Measurements from ENCODE around the gene SCGB2B2. TPM values are rescaled to one million over a fixed set of nuclear protein-coding genes. Genes with fewer than 3 reads are reported as not detected.
A peak's percentile ranks its signal among the peaks of the same experiment; 100 is the strongest.
"Not testable (repeated sequence)": the region's sequence is repeated elsewhere in the genome, so short reads cannot be mapped to it uniquely, and the experiment has no call there.

The SCGB2B2 gene, protein sequence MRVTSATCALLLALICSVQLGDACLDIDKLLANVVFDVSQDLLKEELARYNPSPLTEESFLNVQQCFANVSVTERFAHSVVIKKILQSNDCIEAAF
- not detected for polyA plus RNA-seq (2013, experiment 1 of 2; ENCODE audit: insufficient read length)
- 0.16 TPM for polyA plus RNA-seq (2013, experiment 2 of 2; ENCODE audit: insufficient read length)

DNA sequence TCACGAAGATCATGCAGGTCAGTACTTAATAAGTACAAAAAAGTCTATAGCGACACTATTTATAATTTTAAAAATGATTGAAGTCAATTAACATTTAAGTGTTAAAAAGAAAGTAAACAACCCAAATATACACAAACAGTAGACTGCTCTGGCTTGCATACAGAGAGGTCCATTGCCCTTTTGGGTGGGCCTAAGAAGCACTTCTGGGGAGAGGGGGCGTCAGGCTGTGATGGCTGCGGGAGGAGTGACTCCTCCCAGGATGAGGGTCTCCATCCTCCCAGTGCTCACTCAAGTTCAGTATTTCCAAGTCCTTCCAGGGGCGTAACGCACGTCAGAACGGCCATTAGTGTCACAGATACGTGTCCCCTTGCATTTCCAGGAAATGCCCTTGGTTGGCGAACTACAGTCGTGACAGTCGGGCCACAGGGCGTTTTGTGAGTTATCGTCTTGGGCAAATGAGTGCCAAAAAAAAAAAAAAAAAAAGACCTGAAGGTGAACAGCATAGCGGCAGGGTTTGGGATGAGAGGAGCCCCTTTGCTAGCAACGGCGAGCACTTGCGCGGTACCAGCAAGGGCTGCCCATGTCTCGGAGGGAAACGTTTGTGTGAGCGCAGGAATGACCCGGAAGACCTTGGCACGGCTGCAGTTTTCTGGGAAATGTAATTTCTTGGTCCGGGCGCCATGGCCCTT is at the start of gene SCGB2B2:
Gene SCGB2B2, minus strand, starts transcription at position 463 of the 689 bp plus-strand sequence. CDS start 82,596 bp downstream, outside the sequence.
- peak; percentile 90 for DNase-seq

DNA sequence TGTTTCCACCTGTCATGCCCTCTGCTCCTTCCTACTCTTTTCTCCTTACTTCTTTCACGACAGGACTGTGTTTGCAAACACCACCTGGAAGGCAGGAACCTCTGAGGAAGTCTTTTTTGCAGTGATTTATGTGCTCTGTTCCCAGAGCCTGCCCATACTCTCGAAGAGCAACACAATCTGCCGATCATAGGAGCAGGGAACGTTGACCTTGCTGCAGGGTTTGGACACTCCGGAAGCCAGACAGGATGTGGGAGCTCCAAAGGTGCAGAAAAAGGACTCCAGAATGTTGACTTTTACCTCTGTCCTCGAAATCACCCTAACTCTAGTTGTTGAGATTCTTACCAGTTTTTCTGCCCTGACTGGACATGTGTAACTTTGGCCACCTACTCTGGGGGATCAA is 48.4 kb upstream of the SCGB2B2 start:
- DNase-seq = no peak

DNA sequence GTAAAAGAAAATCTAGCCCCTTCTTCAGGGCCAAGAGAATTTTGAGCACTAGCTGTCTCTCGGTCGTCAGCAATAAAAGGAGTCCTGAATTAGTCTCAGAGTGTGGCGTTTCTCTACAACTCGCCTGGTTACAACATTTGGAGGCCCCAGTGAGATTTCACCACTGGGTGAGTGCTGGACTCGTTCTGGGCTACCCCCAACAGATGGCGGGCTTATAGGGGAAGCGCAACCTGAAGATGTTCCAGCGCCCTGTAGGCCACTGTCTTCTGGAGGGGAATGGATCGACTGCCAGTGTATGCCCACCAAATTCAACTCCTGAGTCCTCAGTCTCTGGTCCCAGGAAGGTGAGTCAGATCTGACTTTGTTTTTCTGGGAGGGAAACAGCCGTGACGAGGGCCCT is 45.4 kb upstream of the SCGB2B2 start:
- no peak for DNase-seq

DNA sequence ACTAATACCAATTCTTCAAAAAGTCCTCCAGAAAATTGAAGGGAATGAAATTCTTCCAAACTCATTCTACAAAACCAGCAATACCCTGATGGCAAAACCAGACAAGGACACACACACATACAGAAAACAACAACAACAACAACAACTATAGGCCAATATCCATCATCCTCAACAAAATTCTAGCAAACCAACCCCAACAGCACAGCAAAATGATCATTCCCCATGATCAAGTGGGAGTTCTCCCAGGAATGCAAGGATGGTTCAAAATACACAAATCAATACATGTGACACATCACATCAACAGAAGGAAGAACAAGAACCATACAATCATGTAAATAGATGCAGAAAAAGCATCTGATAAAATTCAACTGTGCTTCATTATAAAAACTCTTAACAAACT is 38.4 kb upstream of the SCGB2B2 start:
- no peak for DNase-seq

DNA sequence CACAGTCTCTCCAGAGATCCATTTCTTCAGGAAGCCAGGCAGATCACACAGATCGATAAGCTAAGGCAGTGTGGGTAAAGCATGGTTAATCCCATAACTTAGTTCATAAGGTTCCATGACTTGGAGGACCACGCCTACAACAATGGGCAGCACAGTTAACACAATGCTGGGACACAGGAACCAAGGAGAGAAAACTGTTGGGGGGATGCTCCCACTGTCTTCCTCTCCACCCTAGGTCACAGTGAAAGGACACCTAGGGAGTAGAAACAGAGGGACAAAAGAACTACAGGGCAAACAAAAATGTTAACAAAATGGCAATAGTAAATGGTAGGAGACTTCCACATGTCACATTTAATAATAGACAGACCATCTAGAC is 36.3 kb upstream of the SCGB2B2 start:
- no peak for DNase-seq

DNA sequence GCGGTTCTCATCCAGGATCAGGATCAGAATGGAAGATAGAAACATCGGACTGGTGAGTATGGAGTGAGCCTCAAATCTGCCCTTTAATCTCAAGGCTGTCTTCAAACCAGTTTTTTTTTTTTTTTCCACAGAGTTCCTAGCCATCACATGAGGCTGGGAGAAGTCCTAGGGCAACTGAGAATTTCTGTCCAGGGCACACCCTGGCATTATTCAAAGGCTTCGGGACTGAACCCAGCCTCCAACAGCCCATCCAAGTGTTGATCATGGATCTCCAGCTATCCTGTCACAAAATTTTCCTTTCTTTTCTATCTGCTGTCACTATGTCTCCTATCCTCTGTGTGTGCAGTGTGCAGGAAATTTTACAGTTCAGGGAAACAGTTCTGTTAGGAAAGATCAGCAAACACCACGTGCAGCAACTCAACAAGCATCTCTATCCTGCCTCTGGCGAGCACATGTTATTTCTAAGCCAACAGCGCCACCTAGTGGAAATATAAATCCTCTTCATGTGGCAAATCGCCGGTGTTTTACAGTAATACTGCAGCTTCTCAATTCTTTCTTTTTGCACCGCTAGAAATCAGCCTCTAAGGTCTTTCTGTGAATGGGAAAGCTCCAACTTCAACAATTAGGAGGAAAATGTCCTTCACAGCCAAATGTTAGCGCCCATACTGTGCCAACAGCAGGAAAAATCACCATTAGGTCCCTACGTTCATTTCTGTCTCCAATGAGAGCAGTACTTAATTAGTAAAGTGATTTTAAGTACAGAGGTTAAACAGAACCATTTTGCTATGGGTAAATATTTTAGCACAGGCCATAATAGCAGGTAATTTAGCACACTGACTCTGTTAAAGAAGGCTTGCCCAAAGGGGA is 35.7 kb upstream of the SCGB2B2 start:
- DNase-seq = peak; percentile 73

DNA sequence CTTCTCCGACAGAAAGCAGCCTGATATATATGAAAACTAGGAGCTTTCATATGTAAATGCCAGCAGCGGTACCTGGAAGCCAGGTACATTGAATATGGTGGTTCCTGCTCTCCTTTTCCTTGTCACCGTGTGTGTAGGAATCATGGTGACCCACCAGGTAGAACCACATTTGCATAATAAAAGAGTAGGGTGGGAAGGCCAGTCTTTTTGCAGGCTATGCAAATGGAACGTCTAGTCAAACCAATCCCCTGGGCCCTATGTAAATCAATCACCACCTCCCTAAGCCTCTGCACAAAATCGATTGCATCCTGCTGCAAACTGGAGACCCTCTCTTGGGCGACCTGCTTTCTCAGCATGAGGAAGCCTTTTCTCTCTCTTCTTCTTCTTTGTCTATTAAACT is 34.9 kb upstream of the SCGB2B2 start:
- DNase-seq = no peak

DNA sequence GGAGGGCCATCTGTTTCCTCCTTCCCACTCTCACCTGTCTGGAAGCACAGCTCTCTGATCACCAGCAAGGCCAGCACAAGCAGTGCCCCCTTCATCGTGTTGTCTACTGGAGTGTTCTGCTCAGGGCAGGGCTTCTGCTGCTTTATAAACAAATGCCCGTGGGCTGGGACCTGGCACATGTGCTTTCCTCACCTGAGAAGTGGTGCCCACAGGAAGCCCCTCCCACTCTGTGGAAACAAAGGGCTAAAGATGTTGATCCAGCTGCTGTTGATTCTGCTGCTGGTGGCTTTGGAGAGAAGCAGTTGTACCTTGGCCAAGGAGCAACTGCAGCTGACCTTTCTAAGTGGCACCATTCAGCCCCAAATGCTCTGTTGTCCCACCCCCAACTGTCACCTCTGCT is 30.7 kb upstream of the SCGB2B2 start:
- DNase-seq = no peak

DNA sequence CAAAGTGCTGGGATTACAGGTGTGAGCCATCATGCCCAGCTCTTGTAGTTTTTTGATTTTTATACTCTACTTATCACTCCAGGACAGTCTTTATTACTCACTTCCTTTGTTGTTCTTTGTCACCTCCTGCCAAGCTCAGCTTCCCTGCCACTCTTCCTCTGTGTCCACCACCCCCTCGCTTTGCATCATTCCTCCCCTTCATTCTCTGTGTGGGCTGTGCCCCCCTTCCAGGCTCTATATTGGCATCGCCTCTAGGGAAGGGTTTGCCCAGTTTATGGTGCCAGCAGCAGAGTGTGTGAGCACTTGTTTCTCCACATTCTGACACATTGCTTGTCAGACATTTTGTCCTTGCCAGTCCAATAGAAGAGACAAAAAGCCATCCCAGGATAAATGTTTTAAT is 15.6 kb upstream of the SCGB2B2 start:
- DNase-seq = no peak

DNA sequence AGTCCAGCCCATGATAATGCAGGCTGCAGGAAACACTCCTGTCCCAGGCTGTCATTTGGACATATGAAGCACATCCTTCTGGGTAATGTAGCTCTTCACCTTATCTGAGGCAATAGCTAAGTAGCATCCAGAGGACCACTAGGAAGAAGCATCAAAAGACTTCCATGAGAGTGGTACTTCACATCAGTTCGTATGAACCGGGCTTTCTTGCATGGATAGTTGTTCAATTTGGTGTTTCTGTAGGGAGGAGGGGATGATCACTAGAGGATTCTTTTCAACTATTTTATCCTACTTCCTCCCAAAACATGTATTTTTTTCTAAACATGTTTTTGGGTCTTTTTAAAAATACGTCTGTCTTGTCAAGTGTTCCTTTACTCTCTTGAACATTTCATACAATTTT is 13.4 kb upstream of the SCGB2B2 start:
- no peak for DNase-seq

DNA sequence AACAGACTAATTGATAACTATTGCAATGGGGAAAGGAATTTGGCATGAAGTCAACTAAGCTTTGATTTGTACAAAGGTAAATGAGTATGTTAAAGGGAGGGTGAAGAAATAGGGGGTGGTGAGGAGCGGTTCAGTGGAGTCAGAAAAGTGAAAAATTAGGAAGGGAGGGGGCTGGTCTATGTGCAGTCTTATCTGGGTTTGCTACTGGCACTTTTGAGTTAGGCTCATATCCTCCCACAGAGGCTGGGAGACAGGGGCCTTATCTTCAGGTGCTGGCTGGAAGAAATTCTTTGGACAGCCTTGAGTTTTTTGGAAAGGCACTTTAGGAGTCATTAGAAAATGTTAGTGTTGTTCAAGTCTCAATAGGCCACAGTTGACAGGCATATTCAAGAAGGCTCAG is 11.6 kb upstream of the SCGB2B2 start:
- DNase-seq = no peak

DNA sequence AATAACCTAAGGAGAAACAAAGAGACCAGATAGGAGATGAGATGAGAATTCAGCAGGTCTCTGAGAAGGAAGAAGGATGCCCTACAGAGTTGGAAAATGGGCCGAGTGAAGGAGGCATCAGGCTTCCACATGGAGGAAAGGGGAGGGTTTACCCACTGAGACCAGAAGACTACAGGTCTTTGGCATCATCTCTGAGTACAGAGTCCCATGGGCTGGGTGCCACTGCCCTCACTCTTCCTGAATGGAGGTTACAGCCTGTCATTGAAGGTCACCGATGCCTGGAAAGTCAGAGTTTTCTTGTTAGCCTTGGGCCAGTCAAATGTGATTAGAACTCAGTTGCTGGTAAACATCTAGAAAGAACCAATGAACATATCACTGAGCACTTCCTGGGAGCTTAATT is 10.4 kb upstream of the SCGB2B2 start:
- no peak for DNase-seq

DNA sequence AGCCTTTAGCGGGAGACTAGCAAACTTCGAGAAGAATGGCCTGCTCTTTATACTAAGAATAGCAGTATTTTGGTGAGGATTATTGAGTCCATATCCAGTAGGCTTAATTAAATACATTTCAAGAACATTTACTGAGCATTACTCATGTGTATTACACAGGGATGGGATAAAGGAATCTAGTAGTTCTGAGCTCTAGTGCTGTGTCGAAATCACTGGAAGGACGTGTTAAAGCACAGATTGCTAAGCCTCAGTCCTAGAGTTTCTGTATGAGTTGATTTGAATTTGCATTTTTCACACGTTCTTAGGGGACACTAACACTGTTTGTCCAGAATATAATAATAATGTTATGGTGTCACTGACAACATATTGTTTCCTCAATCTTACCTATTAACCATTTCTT is 9.5 kb upstream of the SCGB2B2 start:
- DNase-seq = no peak

DNA sequence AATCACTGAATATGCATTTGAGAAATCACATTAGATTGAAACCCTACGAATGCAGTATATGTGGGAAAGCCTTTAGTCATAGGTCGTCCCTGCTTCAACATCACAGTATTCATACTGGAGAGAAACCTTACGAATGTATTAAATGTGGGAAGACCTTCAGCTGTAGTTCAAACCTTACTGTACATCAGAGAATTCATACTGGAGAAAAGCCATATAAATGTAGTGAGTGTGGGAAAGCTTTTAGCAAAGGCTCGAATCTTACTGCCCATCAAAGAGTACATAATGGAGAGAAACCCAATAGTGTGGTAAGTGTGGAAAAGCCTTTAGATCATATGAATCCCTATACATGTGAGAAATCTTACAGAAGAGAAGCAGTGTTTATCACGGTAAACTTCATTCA is 8.3 kb upstream of the SCGB2B2 start:
- not testable (repeated sequence) for DNase-seq

DNA sequence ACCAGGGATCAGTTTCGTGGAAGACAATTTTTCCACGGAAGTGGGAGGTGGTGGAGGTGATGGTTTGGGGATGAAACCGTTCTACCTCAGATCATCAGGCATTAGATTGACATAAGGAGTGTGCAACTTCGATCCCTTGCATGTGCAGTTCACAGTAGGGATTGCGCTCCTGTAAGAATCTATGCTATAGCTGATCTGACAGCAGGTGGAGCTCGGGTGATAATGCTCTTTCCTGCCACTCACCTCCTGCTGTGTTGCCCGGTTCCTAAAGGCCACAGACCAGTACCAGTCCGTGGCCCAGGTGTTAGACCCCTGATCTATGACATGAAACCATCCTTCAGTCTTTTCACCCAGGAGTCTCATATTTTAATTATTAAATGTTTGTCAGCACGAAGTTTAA is 4.5 kb upstream of the SCGB2B2 start:
- DNase-seq = no peak

DNA sequence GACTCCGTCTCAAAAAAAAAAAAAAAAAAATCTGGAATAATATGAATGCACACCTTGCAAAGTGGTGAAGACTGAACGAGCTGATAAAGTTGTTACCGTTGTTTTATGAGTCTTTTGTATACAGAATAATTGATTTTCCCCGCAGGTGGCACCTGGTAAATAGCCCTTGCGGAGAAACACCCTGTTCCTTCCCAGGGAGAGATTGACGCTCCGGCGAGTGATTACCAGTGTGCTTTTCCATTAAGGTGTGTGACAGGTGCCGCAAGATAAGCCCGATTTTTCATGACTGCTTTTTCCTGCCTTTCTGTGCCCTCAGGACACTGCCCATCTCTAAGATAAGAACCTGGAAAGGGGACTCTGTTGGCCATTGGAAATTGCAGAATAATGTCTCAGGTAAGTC is 1.5 kb upstream of the SCGB2B2 start:
- no peak for DNase-seq

DNA sequence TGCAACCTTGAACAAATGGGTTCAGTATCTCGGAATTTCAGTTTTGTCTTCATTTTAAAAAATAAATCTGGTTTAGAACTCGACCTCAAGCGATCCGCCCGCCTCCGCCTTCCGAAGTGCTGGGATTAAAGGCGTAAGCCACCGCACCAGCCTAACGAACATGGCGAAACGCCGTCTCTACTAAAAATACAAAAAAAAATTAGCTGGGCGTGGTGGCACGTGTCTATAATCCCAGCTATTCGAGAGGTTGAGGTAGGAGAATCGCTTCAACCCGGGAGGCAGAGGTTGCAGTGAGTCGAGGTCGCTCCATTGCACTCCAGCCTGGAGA is 1.1 kb upstream of the SCGB2B2 start:
- DNase-seq = no peak

DNA sequence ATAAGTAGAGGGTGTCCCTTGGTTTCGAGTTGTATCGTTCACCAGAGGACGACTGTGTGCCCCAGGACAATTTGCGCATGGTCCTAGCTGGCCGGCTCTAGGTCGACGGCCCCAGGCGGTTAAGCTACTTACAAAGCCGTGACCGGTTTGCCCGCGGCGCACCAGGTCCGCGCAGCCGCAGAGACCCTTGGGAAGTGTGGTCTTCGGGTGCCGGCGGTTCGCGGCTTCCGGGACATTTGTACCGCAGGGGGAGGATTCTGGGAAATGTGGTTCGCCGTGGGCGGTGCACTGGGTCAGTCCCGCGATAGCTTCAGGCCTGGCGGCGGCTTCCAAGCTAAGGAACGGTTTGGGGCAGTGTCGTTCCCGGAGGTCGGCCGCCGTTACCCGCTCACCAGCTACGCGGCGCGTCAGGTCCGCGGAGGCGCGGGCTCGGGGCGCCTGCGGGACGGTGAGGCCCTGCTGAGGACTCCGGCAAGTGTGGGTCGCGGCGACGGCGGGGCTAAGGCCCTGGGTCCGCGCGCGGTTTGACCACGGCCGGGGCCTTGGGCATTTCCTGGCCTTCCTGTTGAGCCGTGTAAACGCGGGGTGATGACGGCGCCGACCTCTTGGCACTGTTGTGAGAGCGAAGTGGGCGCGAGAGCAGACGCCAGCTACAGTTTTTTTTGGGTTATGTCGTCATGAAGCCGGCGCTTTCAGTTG is 576 bp upstream of the SCGB2B2 start, which contains the start of gene ZNF302:
Gene ZNF302, plus strand, starts transcription at position 293 of the 699 bp plus-strand sequence. CDS start 1,127 bp downstream, outside the sequence.
- DNase-seq = peak; percentile 98

DNA sequence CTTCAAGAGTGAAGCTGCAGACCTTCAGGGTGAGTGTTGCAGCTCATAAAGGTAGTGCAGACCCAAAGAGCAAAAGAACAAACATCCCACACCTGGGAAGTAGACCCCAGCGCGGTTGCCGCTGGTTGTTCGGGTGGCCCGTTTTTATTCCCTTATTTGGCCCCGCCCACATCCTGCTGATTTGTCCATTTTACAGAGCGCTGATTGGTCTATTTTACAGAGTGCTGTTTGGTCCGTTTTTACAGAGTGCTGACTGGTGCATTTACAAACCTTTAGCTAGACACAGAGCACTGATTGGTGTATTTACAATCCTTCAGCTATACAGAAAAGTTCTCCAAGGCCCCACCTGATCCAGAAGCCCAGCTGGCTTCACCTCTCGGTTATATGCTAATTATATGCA is 1.0 kb downstream of the SCGB2B2 start:
- DNase-seq = no peak

DNA sequence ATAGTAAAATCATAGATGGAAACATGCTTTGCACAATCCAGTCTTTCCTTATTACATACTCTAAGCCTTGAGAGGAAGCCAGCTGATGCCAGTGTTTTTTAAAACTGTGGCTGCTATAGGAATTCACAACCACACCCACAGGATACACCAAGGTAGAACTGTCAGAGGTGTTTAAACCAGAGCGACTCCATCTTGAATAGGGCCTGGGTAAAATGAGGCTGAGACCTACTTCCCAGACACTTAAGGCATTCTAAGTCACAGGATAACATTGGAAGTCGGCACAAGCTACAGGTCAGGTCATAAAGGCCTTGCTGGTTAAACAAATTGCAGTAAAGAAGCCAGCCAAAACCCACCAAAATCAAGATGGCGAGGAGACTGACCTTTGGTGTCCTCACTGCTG is 1.7 kb downstream of the SCGB2B2 start:
- no peak for DNase-seq

DNA sequence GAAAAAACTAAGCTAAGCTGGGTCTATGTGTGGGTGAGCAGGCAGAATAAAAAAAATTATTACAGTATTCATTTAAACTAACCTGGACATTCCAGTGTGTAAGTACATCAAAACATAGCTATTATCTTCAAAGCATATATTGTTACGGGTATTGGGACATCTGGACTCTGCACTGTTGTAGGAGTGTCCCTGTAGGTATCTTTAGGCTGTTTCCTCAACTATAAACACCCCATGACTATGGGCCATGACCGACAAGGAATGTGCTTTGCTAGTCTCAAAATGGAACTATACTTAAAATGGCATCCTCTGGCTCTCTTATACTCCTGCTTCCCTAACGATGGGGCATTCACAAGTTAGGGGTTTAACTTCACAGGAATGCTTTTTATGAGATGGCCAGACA is 3.4 kb downstream of the SCGB2B2 start:
- no peak for DNase-seq

DNA sequence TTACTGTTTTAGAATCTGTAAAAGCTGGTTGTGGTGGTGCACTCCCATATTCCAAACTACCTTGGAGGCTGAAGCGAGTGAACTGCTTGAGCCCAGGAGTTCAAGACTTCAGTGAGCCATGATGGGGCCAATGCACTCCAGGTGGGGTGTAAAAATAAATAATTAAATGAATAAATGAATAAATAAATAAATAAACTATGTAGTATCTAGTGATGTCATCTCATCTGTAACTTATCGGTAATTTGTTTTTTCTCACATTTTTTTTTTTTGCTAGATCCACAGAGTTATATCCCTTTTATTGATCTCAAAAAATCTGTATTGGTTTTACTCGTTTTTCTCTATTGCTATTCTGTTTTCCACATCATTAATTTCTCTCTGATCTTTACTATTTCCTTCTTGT is 5.0 kb downstream of the SCGB2B2 start:
- DNase-seq = no peak

DNA sequence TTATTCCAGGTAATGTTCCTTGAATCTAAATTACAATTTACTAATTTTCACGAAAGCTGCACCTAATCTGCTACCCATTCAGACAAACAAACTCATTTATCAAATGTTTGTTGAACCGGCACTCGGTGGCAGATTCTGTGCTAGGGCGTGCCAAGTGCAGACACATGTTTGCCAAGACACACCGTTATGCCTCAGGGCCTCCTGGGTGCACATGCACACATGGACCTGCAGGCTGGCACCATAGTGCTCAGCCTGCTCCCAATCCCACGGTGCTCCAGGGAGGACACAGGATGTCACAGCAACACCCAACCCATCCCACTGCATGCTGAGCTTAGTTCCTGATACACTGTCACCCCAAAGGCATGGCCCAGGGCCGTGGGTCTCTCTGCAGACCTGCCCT is 7.7 kb downstream of the SCGB2B2 start:
- no peak for DNase-seq
